C4-2B (cell line): ENCODE data around the gene RAB4A.

ENCODE experiments used
- ZFX ChIP-seq: fragments of 450-650 bp; IDR thresholded peaks from 2 replicates; pipeline ENCODE4 v1.6.1; 2017
- TF ChIP-seq, protein P1 (sequence below): fragments of 450-650 bp; conservative IDR thresholded peaks from 2 replicates; pipeline ENCODE4 v1.5.1; 2017; ENCODE audit warnings: mild to moderate bottlenecking

GRCh38 chr1:229309074-229309473 lies 38.2 kb downstream of the RAB4A start:
- TF ChIP-seq, protein P1, sequence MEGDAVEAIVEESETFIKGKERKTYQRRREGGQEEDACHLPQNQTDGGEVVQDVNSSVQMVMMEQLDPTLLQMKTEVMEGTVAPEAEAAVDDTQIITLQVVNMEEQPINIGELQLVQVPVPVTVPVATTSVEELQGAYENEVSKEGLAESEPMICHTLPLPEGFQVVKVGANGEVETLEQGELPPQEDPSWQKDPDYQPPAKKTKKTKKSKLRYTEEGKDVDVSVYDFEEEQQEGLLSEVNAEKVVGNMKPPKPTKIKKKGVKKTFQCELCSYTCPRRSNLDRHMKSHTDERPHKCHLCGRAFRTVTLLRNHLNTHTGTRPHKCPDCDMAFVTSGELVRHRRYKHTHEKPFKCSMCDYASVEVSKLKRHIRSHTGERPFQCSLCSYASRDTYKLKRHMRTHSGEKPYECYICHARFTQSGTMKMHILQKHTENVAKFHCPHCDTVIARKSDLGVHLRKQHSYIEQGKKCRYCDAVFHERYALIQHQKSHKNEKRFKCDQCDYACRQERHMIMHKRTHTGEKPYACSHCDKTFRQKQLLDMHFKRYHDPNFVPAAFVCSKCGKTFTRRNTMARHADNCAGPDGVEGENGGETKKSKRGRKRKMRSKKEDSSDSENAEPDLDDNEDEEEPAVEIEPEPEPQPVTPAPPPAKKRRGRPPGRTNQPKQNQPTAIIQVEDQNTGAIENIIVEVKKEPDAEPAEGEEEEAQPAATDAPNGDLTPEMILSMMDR, result no peak
- TF ChIP-seq ZFX, result no peak
